ENCODE data around the gene KRTAP21-3.

Gene KRTAP21-3

GRCh38 chr21:30710499-30710898, 8.1 kb downstream of the KRTAP21-3 start:
- Histone ChIP-seq H3K27me3 (ENCODE audit: low read depth, low read length) (no peaks in the 10 kb centered on the region), H4K20me1 (ENCODE audit: insufficient read depth, low read length) (no peaks in the 10 kb centered on the region), H3K4me1 (ENCODE audit: low read length) (peaks cover 4% of the 10 kb centered on the region; the same call in 1 of the 2 replicates), H3K9ac (ENCODE audit: low read length) (no peak overlapping the region), H3K9me3 (ENCODE audit: insufficient read depth, low read length) (0 out of 2 replicates have a peak, but pooled peaks cover 5% of the 10 kb centered on the region), H3K4me3 (ENCODE audit: low read length) (no peak overlapping the region), H3K79me2 (ENCODE audit: low read length) (no peaks in the 10 kb centered on the region), H3K36me3 (replicated peaks; ENCODE audit: low read depth, low read length) (peaks cover 13% of the 10 kb centered on the region), H3K4me2 (ENCODE audit: low read length) (no peak overlapping the region), H3K27ac (ENCODE audit: low read length) (peak overlapping the region; percentile 30; the same call in 1 of the 2 replicates), H2AFZ (ENCODE audit: low read depth, low read length) (no peak overlapping the region)
- no peak for TF ChIP-seq CTCF (IDR thresholded peaks at IDR 0.05; ENCODE audit: low read depth, low read length)
- TF ChIP-seq EZH2phosphoT487 (IDR thresholded peaks at IDR 0.05; ENCODE audit: low read depth), result no peak

- Histone ChIP-seq H3K4me1 (ENCODE audit: low read length) (peaks cover 4% of the 10 kb centered on the region; the same call in 1 of the 2 replicates), H3K9ac (ENCODE audit: low read length) (no peak overlapping the region), H4K20me1 (ENCODE audit: insufficient read depth, low read length) (no peaks in the 10 kb centered on the region), H3K27ac (ENCODE audit: low read length) (no peak overlapping the region), H3K9me3 (ENCODE audit: insufficient read depth, low read length) (0 out of 2 replicates have a peak, but pooled peaks cover 5% of the 10 kb centered on the region), H3K36me3 (replicated peaks; ENCODE audit: low read depth, low read length) (peaks cover 13% of the 10 kb centered on the region), H3K27me3 (ENCODE audit: low read depth, low read length) (no peaks in the 10 kb centered on the region), H3K4me2 (ENCODE audit: low read length) (no peak overlapping the region), H3K79me2 (ENCODE audit: low read length) (no peaks in the 10 kb centered on the region), H3K4me3 (ENCODE audit: low read length) (no peak overlapping the region), H2AFZ (ENCODE audit: low read depth, low read length) (no peak overlapping the region)
- no peak for TF ChIP-seq EZH2phosphoT487 (IDR thresholded peaks at IDR 0.05; ENCODE audit: low read depth)
- no peak for TF ChIP-seq CTCF (IDR thresholded peaks at IDR 0.05; ENCODE audit: low read depth, low read length)
Measured at GRCh38 chr21:30707409-30707808, 11.2 kb downstream of the KRTAP21-3 start.

GRCh38 chr21:30695956-30696355, 22.6 kb downstream of the KRTAP21-3 start:
- H3K9ac ChIP-seq (ENCODE audit: low read length), result no peak overlapping the region
- H3K27ac ChIP-seq (ENCODE audit: low read length), result no peak overlapping the region
- no peaks in the 10 kb centered on the region for H4K20me1 ChIP-seq (ENCODE audit: insufficient read depth, low read length)
- H3K4me3 ChIP-seq (ENCODE audit: low read length), result no peak overlapping the region
- H2AFZ ChIP-seq (ENCODE audit: low read depth, low read length), result no peak overlapping the region
- H3K4me1 ChIP-seq (ENCODE audit: low read length), result peaks cover 6% of the 10 kb centered on the region; the same call in 1 of the 2 replicates
- H3K79me2 ChIP-seq (ENCODE audit: low read length), result no peaks in the 10 kb centered on the region
- H3K27me3 ChIP-seq (ENCODE audit: low read depth, low read length), result no peaks in the 10 kb centered on the region
- H3K4me2 ChIP-seq (ENCODE audit: low read length), result no peak overlapping the region
- no peak for TF ChIP-seq EZH2phosphoT487 (IDR thresholded peaks at IDR 0.05; ENCODE audit: low read depth)
- no peak for TF ChIP-seq CTCF (IDR thresholded peaks at IDR 0.05; ENCODE audit: low read depth, low read length)
- no peaks in the 10 kb centered on the region for H3K9me3 ChIP-seq (ENCODE audit: insufficient read depth, low read length)
- no peaks in the 10 kb centered on the region for H3K36me3 ChIP-seq (replicated peaks; ENCODE audit: low read depth, low read length)

GRCh38 chr21:30689822-30690221, 28.8 kb downstream of the KRTAP21-3 start:
- H3K27me3 ChIP-seq (ENCODE audit: low read depth, low read length), result no peaks in the 10 kb centered on the region
- no peaks in the 10 kb centered on the region for H3K79me2 ChIP-seq (ENCODE audit: low read length)

More at GRCh38 chr21:30689822-30690221, 28.8 kb downstream of the KRTAP21-3 start:
- Histone ChIP-seq H3K4me2 (ENCODE audit: low read length) (peak overlapping the region; percentile 49), H3K27ac (ENCODE audit: low read length) (peak overlapping the region; percentile 52; the same call in 1 of the 2 replicates), H3K9me3 (ENCODE audit: insufficient read depth, low read length) (no peaks in the 10 kb centered on the region), H3K9ac (ENCODE audit: low read length) (peak overlapping the region; percentile 22; the same call in 1 of the 2 replicates), H3K4me1 (ENCODE audit: low read length) (peaks cover 28% of the 10 kb centered on the region), H2AFZ (ENCODE audit: low read depth, low read length) (no peak overlapping the region), H3K36me3 (replicated peaks; ENCODE audit: low read depth, low read length) (no peaks in the 10 kb centered on the region), H3K4me3 (ENCODE audit: low read length) (0 out of 2 replicates have a peak overlapping the region, but pooled peaks have one; percentile 18), H4K20me1 (ENCODE audit: insufficient read depth, low read length) (no peaks in the 10 kb centered on the region)
- TF ChIP-seq CTCF (IDR thresholded peaks at IDR 0.05; ENCODE audit: low read depth, low read length), result no peak
- TF ChIP-seq EZH2phosphoT487 (IDR thresholded peaks at IDR 0.05; ENCODE audit: low read depth), result no peak

Data from OCI-LY3 (cell line).